GM19397 (cell line): ENCODE results near the gene MYRF.

ENCODE experiments used
- ATAC-seq: cut with Tn5 transposase; IDR thresholded peaks from one replicate; pipeline ENCODE4 v1.9.1; 2021; ENCODE audit warnings: mild to moderate bottlenecking, moderate library complexity; ENCODE audit not compliant: unreplicated experiment

The MYRF gene

GRCh38 chr11:61752117-61752924, at the start of gene MYRF:
Gene MYRF (plus strand): TSS chr11:61752636. CDS start chr11:61752745, 109 bp downstream.
- ATAC-seq: no peak

GRCh38 chr11:61702701-61703312, 49.6 kb upstream of the MYRF start:
- no peak for ATAC-seq

- ATAC-seq: no peak
Observed at GRCh38 chr11:61704838-61705237, 47.6 kb upstream of the MYRF start.

DNA sequence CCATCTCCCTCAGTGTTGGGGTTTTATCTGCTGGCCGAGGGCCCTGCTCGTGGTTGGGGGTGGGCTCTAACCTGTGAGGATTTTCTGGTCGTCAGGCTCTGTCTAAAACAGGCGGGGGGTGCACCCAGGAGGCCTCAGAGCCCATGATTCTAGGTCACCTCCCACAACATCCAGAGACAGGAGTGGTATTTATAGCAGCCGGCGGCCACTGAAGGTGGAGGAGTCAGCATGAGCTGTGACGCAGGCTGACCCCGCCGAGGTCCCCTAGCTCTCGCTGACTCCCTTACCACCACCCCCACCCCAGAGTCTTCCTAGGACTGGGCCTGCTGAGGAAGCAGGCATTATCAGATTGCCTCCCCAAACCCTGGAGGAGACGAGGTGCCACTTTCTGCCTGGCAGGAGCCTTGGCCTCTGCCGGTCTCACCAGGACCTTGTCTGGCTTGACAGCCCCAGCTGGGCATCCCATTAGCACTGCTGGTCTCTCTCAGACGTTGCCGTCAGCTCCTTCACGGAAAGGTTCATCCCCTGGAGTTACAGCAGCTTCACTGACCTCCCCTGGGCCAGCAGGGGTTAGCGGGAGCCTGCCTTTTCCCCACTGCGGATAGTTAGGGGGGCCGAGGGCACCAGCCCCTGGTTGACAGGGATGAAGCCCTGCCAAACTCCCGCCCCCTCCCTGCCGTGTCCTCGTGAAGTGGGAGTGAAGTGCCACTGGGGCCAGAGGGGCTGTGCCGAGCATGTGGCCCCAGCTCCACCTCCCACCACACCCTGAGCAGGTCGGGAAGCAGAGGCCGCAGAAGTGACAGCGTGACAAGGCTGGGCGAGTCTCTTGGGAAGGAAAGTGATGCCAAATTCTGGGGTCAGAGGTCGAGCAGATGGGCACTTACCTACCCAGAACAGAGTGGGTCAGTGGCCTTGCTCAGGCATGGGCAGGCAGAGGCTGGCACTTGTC, 45.7 kb upstream of the MYRF start:
- ATAC-seq: no peak

GRCh38 chr11:61707574-61707973, 44.9 kb upstream of the MYRF start:
- ATAC-seq: no peak

GRCh38 chr11:61709110-61709509, 43.3 kb upstream of the MYRF start:
- ATAC-seq: no peak

DNA sequence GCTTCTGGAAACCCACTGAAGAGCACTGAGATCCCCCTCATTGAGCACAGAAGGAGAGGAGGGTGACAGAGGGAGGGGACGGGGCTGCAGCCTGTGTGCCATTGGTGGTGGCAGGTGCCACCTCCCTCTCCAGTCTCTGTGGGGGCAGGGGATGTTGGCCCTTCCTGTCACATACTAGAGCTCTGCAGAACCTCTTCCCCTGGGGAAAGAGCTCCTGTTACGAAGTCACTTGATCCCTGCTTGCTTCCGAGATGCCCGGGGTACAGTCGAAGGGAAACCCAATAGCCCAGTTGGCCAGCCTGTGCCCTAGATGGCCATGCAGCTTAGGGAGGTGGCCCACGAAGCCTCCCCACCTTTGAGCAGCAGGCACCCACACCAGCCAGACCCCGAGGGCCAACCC, 42.9 kb upstream of the MYRF start:
- ATAC-seq: no peak

GRCh38 chr11:61710019-61710418, 42.4 kb upstream of the MYRF start:
- no peak for ATAC-seq

GRCh38 chr11:61711037-61711436, 41.4 kb upstream of the MYRF start:
- no peak for ATAC-seq

DNA sequence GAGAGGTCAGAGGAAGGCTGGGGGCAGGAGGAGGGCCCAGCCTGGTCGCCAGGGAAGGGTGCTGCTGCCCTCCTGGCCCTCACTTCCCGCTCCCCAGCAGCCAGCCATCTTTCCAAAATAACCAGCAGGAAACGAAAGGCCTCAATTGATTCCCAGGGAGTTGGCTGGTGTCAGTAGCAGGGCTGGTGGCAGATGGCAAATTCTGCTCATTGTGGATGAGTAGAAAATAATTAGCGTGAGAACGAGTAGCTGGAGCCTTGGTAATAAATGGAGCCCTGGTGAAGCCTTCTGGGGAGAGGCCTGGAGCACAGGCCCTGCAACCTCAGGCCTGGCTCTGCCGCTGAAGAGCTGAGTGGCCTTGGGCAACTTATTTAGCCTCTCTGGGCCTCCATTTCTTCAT, 40.9 kb upstream of the MYRF start:
- no peak for ATAC-seq

DNA sequence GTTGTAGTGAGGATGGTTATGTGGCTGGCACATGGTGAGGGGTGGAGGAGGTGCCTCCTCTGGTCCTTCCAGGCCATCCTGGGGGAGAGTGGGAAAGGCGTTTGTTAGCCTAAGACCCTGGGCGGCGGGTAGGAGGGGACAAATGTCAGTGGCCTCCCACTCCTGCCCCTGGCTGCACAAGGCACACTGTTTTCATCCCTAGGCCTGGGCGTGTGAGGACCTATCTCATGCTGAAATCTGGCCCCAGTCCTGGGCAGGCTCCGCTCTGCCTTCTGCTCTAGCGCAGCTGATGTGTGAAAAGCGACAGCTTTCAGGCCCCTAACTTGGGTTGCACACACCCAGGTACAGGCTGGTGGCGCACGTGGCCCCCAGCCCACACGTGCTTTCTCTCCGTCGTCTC, 40.1 kb upstream of the MYRF start:
- ATAC-seq: no peak

- ATAC-seq: no peak
Observed at GRCh38 chr11:61712846-61713245, 39.6 kb upstream of the MYRF start.

- no peak for ATAC-seq
Observed at GRCh38 chr11:61713464-61713863, 39.0 kb upstream of the MYRF start.

GRCh38 chr11:61713906-61714305, 38.5 kb upstream of the MYRF start:
- ATAC-seq: no peak

DNA sequence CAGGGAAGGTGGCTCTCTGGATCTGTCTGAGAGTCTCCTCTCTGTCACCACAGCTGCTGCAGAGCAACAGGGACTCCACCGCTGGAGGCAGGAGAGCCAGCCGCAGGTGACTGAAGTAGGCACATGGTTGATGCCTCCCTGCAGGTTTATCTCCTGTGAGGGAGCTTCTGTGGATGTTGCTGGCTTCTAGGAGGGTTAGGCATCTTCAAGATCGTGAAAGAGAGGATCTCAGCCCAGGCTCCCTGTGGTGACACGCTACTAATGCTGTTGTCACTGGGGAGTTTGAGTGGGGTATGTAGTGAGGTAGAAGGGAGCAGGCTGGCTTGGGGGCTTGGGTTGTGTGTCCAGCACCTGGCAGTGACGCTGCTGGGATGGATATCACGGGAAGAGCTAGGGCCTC, 38.1 kb upstream of the MYRF start:
- no peak for ATAC-seq

- no peak for ATAC-seq
Observed at GRCh38 chr11:61714916-61715315, 37.5 kb upstream of the MYRF start.

DNA sequence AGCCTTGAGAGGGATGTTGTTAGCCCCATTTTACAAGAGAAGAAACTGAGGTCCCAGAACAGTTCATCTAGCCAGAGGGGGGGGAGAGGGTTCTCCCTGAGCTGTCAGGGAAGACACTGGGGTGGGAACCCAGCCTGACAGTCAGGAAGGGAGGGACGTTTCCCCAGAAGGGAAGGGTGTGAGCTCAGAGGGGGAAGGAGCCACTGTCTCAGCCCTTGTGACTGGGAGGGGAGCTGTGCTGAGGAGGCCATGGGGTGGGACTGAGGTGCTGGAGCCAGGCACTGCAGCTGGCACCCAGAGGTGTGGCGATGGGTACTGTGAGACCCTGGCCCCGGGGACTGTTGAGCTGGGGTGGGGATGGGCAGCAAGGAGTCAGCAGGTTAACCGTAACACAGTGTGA, 36.6 kb upstream of the MYRF start:
- no peak for ATAC-seq

GRCh38 chr11:61716478-61717285, 35.8 kb upstream of the MYRF start:
- no peak for ATAC-seq

DNA sequence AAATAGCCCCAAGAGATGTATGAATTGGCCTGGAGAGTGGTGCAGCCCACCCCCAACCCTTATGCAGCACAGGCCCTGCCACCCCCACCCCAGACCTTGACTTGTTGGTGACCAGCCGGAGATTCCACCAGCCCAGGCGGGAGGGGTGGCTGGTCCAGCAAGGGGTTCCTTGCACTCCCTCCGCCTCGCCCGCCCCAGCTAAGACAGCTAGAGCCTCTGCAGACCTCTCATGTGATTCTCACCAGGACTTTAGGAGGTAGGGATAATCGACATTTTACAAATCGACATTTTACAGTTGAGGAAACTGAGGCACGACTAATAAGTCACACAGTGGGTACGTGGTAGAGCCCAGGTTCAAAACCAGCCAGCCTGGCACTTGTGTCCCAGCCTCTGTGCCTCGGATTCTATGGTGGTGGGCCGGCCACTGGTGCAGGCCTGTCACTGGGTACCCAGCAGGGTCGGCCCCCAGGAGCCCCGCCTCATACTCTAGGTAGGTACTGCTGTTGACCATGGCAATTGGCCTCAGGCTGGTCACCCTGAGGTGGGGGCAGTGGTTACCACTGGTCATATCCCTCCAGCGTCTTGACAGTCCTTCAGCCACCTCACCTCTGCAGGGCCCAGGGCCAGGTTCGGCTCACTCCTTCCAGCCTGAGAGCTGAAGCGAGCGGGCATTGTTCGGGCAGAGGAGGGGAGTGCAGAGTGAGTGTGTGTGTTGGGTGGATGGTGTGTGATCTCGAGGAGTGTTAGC, 35.0 kb upstream of the MYRF start:
- ATAC-seq: no peak

DNA sequence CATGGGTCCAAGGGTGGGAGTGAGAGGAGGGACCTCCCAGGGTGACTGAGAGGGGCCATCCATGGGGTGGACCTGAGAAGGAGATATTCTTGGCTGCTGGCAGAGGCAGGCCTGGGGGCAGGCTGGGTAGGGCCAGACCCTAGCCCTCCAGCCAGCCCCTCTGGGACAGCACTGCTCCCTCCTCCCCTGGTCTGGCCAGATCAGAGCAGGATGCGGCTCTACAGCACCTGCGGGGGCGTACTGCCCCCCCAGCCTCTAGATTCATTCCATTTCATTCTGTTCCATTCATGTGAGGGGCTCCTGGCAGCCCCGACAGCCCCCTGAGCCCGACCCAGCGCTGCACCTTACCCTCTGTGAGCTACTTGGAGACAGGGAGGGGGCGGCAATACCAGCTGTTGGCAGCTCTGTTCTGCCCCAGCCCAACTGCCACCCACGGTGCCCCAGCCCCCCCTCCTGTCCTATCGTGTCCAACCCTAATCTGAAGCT, 34.3 kb upstream of the MYRF start:
- no peak for ATAC-seq
